Spleen (tissue), 7 donors: ENCODE data around the gene GABRG2.

Experiments used
- CTCF ChIP-seq, 11 experiments: fragments of 200-600 bp in 7 of 11; fragments of 450-650 bp in 4 of 11; sonication (generic) in 4 of 11; IDR thresholded peaks in 8 of 11; conservative IDR thresholded peaks in 3 of 11; 1 replicate in 7 of 11; 2 replicates in 4 of 11; pipeline versions ENCODE4 v1.4.0 to v1.8.0; 2016 to 2021; ENCODE audit warnings: antibody characterized with exemption in 11 of 11, inconsistent platforms in 4 of 11, mild to moderate bottlenecking in 1 of 11
- POLR2A ChIP-seq, 3 donors: fragments of 450-650 bp; IDR thresholded peaks; one replicate each; pipeline ENCODE4 v1.5.1; 2017; ENCODE audit warnings: antibody characterized with exemption in 3 of 3, mild to moderate bottlenecking in 1 of 3
- donor health status: DM: no; HTN: no; CAD: no; lungs with moderate emphysema.
- donor health status: DM: no; HTN: no; CAD: no.
- donor health status: DM: no; HTN: no; CAD: no.

DNA sequence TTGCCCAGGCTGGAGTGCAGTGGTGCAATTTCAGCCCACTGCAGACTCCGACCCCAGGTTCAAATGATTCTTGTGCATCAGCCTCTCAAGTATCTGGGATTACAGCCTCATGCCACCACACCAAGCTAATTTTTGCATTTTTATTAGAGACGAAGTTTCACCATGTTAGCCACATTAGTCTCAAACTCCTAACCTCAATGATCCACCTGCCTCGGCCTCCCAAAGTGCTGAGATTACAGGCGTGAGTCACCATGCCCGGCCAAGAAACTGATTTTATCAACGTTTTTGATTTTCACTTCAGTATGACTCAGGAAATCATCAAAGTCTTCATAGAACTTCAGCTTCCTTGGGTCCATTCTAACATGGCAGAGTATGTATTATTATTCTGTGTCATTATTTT, 125.4 kb downstream of the GABRG2 start:
- TF ChIP-seq POLR2A (IDR thresholded peaks at IDR 0.05): no peak
- no peak for TF ChIP-seq CTCF (IDR thresholded peaks at IDR 0.05 in 8 of 11, conservative IDR thresholded peaks at IDR 0.05 in 3 of 11)
